SH-SY5Y (cell line): Measurements from ENCODE around the gene PMEPA1.

Source experiments
- GATA2 ChIP-seq: IDR thresholded peaks from 2 replicates; pipeline ENCODE4 v1.6.1; 2011; ENCODE audit warnings: mild to moderate bottlenecking, low read depth, low read length
- GATA3 ChIP-seq: IDR thresholded peaks from 2 replicates; pipeline ENCODE4 v1.6.1; 2011; ENCODE audit warnings: low read depth, mild to moderate bottlenecking, low read length, moderate library complexity

GRCh38 chr20:57605045-57605444 lies 104.8 kb downstream of the PMEPA1 start:
- no peak for TF ChIP-seq GATA2
- no peak for TF ChIP-seq GATA3
